GM23338 (cell line): ENCODE measurements around the gene IRX5. TPM values are rescaled to one million over a fixed set of nuclear protein-coding genes. Genes with fewer than 3 reads are reported as not detected.

Source experiments
- ATAC-seq: fragments of 200-7000 bp; cut with Tn5 transposase; 3 replicates; pipeline ENCODE4 v1.9.1; 2020
- DNase-seq: peaks from one replicate; pipeline ENCODE4 v3.0.0-alpha.2; 2015; ENCODE audit warnings: low spot score
- H2AFZ ChIP-seq: fragments of 200-600 bp; sonication (generic); 2 replicates; pipeline ENCODE4 v1.8.0; 2016; ENCODE audit warnings: antibody characterized with exemption, mild to moderate bottlenecking, moderate library complexity
- H3F3A ChIP-seq: fragments of 200-600 bp; sonication (generic); replicated peaks from 2 replicates; pipeline ENCODE4 v1.8.0; 2017; ENCODE audit warnings: antibody characterized with exemption, mixed run types, low read depth
- H3K27ac ChIP-seq: fragments of 200-600 bp; sonication (generic); 2 replicates; pipeline ENCODE4 v1.6.1; 2016; ENCODE audit warnings: low read depth
- H3K27me3 ChIP-seq: fragments of 200-600 bp; sonication (generic); 2 replicates; pipeline ENCODE4 v1.8.0; 2016; ENCODE audit warnings: mild to moderate bottlenecking, mixed run types, moderate library complexity; ENCODE audit not compliant: insufficient read depth
- H3K36me3 ChIP-seq: fragments of 200-600 bp; sonication (generic); 2 replicates; pipeline ENCODE4 v1.8.0; 2016; ENCODE audit warnings: mild to moderate bottlenecking; ENCODE audit not compliant: insufficient read depth
- H3K4me1 ChIP-seq: fragments of 200-600 bp; sonication (generic); 2 replicates; pipeline ENCODE4 v1.8.0; 2016; ENCODE audit warnings: mild to moderate bottlenecking, moderate library complexity; ENCODE audit not compliant: insufficient read depth
- H3K4me2 ChIP-seq: fragments of 200-600 bp; sonication (generic); 2 replicates; pipeline ENCODE4 v1.7.1; 2017; ENCODE audit warnings: mixed run types
- H3K4me3 ChIP-seq: fragments of 200-600 bp; sonication (generic); 2 replicates; pipeline ENCODE4 v1.6.1; 2016; ENCODE audit warnings: mixed run types
- H3K79me2 ChIP-seq: fragments of 200-600 bp; sonication (generic); replicated peaks from 2 replicates; pipeline ENCODE4 v1.8.0; 2017; ENCODE audit warnings: mild to moderate bottlenecking; ENCODE audit not compliant: insufficient read depth
- H3K9me2 ChIP-seq: fragments of 200-600 bp; sonication (generic); 2 replicates; pipeline ENCODE4 v1.8.0; 2017; ENCODE audit not compliant: insufficient read depth
- H4K20me1 ChIP-seq: fragments of 200-600 bp; sonication (generic); replicated peaks from 2 replicates; pipeline ENCODE4 v1.8.0; 2017; ENCODE audit warnings: mild to moderate bottlenecking; ENCODE audit not compliant: insufficient read depth
- H3K27ac Mint-ChIP-seq: 2 replicates; pipeline ENCODE4 v1.8.0; 2020; ENCODE audit warnings: inconsistent platforms, mild to moderate bottlenecking, moderate library complexity, mixed read lengths
- H3K27me3 Mint-ChIP-seq: 3 replicates; pipeline ENCODE4 v1.8.0; 2022; ENCODE audit warnings: low read depth, mild to moderate bottlenecking, moderate library complexity, mixed read lengths, inconsistent platforms; ENCODE audit not compliant: insufficient read depth, poor library complexity
- H3K36me3 Mint-ChIP-seq: 3 replicates; pipeline ENCODE4 v1.8.0; 2021; ENCODE audit warnings: low read depth, mild to moderate bottlenecking, inconsistent platforms, moderate library complexity, mixed read lengths
- H3K4me1 Mint-ChIP-seq: 3 replicates; pipeline ENCODE4 v1.8.0; 2020; ENCODE audit warnings: mild to moderate bottlenecking, inconsistent platforms, mixed read lengths
- H3K4me3 Mint-ChIP-seq: 3 replicates; pipeline ENCODE4 v1.8.0; 2021; ENCODE audit warnings: moderate library complexity, mild to moderate bottlenecking, inconsistent platforms, mixed read lengths
- H3K9me3 Mint-ChIP-seq: 3 replicates; pipeline ENCODE4 v1.8.0; 2020; ENCODE audit warnings: moderate library complexity, mild to moderate bottlenecking, inconsistent platforms, mixed read lengths
- EZH2 ChIP-seq: fragments of 200-600 bp; sonication (generic); IDR thresholded peaks from one replicate; pipeline ENCODE4 v1.8.0; 2017; ENCODE audit warnings: antibody characterized with exemption, mild to moderate bottlenecking, low read depth; ENCODE audit not compliant: unreplicated experiment
- EZH2phosphoT487 ChIP-seq: fragments of 200-600 bp; sonication (generic); IDR thresholded peaks from one replicate; pipeline ENCODE4 v1.8.1; 2018; ENCODE audit warnings: antibody characterized with exemption; ENCODE audit not compliant: unreplicated experiment
- POLR2AphosphoS5 ChIP-seq: IDR thresholded peaks from 2 replicates; pipeline ENCODE4 v1.6.1; 2016; ENCODE audit warnings: antibody characterized with exemption, low read depth
- ZNF114 ChIP-seq: fragments of 250-450 bp; sonication (Bioruptor Pico); IDR thresholded peaks from 2 replicates; pipeline ENCODE4 v1.5.0; 2020; ENCODE audit warnings: mild to moderate bottlenecking, moderate library complexity
- ZNF331 ChIP-seq: fragments of 250-450 bp; sonication (Bioruptor Pico); IDR thresholded peaks from 2 replicates; pipeline ENCODE4 v1.5.0; 2020; ENCODE audit warnings: low read depth, mild to moderate bottlenecking, moderate library complexity
- polyA plus RNA-seq: library from polyadenylated mRNA; unstranded; fragments of >200 nt; fragmentation: Nextera tagmentation; extraction: Ambion mirVana; gene quantifications from 2 replicates; pipeline ENCODE4 v1.2.1, GENCODE V29; 2016
- total RNA-seq: library from RNA; depleted of rRNA; stranded (reverse); fragments of >200 nt; shearing (Covaris generic); gene quantifications from 2 replicates; pipeline ENCODE4 v1.2.3, GENCODE V29; 2014
- TF ChIP-seq, protein P1 (sequence below): fragments of 250-450 bp; sonication (Bioruptor Pico); IDR thresholded peaks from 2 replicates; pipeline ENCODE4 v1.5.0; 2020; ENCODE audit warnings: mild to moderate bottlenecking, moderate library complexity
- TF ChIP-seq, protein P2 (sequence below): IDR thresholded peaks from one replicate; pipeline ENCODE4 v1.6.1; 2018; ENCODE audit warnings: antibody characterized with exemption; ENCODE audit not compliant: unreplicated experiment
- TF ChIP-seq, protein P3 (sequence below): IDR thresholded peaks from 2 replicates; pipeline ENCODE4 v1.6.1; 2016; ENCODE audit warnings: antibody characterized with exemption
- TF ChIP-seq, protein P4 (sequence below), 2 experiments: fragments of 200-600 bp in 1 of 2; sonication (generic) in 1 of 2; conservative IDR thresholded peaks; 2 replicates each; pipeline versions ENCODE4 v1.5.1 to v1.6.1; 2016 to 2017; ENCODE audit warnings: antibody characterized with exemption in 2 of 2, low read depth in 2 of 2, mild to moderate bottlenecking in 2 of 2, moderate library complexity in 1 of 2

The IRX5 gene
- total and polyA plus RNA-seq, 2 experiments from 2014 or later: 0.07 to 0.39 TPM

DNA sequence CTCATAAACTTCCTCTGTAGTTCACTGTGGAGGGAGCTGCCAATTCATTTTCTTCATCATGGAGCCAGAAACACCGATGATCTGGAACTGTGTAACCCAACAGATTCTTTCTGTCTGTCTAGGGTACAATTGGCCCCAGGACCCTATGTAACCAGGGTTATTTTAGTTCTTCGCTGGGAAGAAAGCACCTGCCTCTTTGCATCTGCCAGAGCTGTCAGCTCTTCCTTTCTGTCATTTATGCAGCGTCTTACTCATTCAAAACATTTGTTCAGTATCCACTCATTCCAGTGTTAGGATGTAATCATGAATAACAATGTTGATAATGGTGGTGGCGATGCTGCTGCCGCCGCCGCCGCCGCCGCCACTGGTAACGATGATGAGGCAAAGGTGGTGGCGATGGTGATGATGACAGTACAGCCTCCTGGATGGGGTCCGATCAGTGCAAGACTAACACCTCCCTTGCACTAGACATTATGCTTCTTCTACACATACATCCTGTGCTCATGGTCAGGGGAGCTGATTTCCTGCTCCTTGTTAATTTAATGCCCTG is 46.1 kb downstream of the IRX5 start:
- TF ChIP-seq, protein P1, sequence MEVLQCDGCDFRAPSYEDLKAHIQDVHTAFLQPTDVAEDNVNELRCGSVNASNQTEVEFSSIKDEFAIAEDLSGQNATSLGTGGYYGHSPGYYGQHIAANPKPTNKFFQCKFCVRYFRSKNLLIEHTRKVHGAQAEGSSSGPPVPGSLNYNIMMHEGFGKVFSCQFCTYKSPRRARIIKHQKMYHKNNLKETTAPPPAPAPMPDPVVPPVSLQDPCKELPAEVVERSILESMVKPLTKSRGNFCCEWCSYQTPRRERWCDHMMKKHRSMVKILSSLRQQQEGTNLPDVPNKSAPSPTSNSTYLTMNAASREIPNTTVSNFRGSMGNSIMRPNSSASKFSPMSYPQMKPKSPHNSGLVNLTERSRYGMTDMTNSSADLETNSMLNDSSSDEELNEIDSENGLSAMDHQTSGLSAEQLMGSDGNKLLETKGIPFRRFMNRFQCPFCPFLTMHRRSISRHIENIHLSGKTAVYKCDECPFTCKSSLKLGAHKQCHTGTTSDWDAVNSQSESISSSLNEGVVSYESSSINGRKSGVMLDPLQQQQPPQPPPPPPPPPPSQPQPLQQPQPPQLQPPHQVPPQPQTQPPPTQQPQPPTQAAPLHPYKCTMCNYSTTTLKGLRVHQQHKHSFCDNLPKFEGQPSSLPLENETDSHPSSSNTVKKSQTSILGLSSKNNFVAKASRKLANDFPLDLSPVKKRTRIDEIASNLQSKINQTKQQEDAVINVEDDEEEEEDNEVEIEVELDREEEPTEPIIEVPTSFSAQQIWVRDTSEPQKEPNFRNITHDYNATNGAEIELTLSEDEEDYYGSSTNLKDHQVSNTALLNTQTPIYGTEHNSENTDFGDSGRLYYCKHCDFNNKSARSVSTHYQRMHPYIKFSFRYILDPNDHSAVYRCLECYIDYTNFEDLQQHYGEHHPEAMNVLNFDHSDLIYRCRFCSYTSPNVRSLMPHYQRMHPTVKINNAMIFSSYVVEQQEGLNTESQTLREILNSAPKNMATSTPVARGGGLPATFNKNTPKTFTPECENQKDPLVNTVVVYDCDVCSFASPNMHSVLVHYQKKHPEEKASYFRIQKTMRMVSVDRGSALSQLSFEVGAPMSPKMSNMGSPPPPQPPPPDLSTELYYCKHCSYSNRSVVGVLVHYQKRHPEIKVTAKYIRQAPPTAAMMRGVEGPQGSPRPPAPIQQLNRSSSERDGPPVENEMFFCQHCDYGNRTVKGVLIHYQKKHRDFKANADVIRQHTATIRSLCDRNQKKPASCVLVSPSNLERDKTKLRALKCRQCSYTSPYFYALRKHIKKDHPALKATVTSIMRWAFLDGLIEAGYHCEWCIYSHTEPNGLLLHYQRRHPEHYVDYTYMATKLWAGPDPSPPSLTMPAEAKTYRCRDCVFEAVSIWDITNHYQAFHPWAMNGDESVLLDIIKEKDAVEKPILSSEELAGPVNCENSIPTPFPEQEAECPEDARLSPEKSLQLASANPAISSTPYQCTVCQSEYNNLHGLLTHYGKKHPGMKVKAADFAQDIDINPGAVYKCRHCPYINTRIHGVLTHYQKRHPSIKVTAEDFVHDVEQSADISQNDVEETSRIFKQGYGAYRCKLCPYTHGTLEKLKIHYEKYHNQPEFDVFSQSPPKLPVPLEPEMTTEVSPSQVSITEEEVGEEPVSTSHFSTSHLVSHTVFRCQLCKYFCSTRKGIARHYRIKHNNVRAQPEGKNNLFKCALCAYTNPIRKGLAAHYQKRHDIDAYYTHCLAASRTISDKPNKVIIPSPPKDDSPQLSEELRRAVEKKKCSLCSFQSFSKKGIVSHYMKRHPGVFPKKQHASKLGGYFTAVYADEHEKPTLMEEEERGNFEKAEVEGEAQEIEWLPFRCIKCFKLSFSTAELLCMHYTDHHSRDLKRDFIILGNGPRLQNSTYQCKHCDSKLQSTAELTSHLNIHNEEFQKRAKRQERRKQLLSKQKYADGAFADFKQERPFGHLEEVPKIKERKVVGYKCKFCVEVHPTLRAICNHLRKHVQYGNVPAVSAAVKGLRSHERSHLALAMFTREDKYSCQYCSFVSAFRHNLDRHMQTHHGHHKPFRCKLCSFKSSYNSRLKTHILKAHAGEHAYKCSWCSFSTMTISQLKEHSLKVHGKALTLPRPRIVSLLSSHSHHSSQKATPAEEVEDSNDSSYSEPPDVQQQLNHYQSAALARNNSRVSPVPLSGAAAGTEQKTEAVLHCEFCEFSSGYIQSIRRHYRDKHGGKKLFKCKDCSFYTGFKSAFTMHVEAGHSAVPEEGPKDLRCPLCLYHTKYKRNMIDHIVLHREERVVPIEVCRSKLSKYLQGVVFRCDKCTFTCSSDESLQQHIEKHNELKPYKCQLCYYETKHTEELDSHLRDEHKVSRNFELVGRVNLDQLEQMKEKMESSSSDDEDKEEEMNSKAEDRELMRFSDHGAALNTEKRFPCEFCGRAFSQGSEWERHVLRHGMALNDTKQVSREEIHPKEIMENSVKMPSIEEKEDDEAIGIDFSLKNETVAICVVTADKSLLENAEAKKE: no peak
- TF ChIP-seq EZH2phosphoT487 (no peak), POLR2AphosphoS5 (no peak), EZH2 (no peak), ZNF114 (CRISPR knock-in tag) (no peak), ZNF331 (CRISPR knock-in tag) (no peak)
- TF ChIP-seq, protein P2, sequence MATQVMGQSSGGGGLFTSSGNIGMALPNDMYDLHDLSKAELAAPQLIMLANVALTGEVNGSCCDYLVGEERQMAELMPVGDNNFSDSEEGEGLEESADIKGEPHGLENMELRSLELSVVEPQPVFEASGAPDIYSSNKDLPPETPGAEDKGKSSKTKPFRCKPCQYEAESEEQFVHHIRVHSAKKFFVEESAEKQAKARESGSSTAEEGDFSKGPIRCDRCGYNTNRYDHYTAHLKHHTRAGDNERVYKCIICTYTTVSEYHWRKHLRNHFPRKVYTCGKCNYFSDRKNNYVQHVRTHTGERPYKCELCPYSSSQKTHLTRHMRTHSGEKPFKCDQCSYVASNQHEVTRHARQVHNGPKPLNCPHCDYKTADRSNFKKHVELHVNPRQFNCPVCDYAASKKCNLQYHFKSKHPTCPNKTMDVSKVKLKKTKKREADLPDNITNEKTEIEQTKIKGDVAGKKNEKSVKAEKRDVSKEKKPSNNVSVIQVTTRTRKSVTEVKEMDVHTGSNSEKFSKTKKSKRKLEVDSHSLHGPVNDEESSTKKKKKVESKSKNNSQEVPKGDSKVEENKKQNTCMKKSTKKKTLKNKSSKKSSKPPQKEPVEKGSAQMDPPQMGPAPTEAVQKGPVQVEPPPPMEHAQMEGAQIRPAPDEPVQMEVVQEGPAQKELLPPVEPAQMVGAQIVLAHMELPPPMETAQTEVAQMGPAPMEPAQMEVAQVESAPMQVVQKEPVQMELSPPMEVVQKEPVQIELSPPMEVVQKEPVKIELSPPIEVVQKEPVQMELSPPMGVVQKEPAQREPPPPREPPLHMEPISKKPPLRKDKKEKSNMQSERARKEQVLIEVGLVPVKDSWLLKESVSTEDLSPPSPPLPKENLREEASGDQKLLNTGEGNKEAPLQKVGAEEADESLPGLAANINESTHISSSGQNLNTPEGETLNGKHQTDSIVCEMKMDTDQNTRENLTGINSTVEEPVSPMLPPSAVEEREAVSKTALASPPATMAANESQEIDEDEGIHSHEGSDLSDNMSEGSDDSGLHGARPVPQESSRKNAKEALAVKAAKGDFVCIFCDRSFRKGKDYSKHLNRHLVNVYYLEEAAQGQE: no peak
- TF ChIP-seq, protein P3, sequence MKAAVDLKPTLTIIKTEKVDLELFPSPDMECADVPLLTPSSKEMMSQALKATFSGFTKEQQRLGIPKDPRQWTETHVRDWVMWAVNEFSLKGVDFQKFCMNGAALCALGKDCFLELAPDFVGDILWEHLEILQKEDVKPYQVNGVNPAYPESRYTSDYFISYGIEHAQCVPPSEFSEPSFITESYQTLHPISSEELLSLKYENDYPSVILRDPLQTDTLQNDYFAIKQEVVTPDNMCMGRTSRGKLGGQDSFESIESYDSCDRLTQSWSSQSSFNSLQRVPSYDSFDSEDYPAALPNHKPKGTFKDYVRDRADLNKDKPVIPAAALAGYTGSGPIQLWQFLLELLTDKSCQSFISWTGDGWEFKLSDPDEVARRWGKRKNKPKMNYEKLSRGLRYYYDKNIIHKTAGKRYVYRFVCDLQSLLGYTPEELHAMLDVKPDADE: no peak
- TF ChIP-seq, protein P4, sequence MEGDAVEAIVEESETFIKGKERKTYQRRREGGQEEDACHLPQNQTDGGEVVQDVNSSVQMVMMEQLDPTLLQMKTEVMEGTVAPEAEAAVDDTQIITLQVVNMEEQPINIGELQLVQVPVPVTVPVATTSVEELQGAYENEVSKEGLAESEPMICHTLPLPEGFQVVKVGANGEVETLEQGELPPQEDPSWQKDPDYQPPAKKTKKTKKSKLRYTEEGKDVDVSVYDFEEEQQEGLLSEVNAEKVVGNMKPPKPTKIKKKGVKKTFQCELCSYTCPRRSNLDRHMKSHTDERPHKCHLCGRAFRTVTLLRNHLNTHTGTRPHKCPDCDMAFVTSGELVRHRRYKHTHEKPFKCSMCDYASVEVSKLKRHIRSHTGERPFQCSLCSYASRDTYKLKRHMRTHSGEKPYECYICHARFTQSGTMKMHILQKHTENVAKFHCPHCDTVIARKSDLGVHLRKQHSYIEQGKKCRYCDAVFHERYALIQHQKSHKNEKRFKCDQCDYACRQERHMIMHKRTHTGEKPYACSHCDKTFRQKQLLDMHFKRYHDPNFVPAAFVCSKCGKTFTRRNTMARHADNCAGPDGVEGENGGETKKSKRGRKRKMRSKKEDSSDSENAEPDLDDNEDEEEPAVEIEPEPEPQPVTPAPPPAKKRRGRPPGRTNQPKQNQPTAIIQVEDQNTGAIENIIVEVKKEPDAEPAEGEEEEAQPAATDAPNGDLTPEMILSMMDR (conservative IDR thresholded peaks at IDR 0.05; ENCODE audit: low read depth in 2 of 2): no peak
- peaks cover 4% of the 10 kb centered on the region; the same call in 2 of the 3 replicates for H3K4me1 Mint-ChIP-seq
- Histone ChIP-seq H3F3A (no peaks in the 10 kb centered on the region), H3K27ac (no peak overlapping the region), H3K79me2 (no peaks in the 10 kb centered on the region), H2AFZ (no peak overlapping the region), H3K4me1 (no peaks in the 10 kb centered on the region), H3K36me3 (no peaks in the 10 kb centered on the region), H3K4me3 (no peak overlapping the region), H3K27me3 (no peaks in the 10 kb centered on the region), H3K4me2 (no peak overlapping the region), H3K9me2 (peaks cover 10% of the 10 kb centered on the region; the same call in 1 of the 2 replicates), H4K20me1 (no peaks in the 10 kb centered on the region)
- H3K27ac Mint-ChIP-seq: no peak overlapping the region
- H3K27me3 Mint-ChIP-seq: peaks cover 3% of the 10 kb centered on the region
- H3K36me3 Mint-ChIP-seq: no peaks in the 10 kb centered on the region
- no peaks in the 10 kb centered on the region for H3K9me3 Mint-ChIP-seq
- ATAC-seq (no peak), DNase-seq (no peak)
- no peak overlapping the region for H3K4me3 Mint-ChIP-seq
